ENCODE measurements around the gene EP400.

DNA sequence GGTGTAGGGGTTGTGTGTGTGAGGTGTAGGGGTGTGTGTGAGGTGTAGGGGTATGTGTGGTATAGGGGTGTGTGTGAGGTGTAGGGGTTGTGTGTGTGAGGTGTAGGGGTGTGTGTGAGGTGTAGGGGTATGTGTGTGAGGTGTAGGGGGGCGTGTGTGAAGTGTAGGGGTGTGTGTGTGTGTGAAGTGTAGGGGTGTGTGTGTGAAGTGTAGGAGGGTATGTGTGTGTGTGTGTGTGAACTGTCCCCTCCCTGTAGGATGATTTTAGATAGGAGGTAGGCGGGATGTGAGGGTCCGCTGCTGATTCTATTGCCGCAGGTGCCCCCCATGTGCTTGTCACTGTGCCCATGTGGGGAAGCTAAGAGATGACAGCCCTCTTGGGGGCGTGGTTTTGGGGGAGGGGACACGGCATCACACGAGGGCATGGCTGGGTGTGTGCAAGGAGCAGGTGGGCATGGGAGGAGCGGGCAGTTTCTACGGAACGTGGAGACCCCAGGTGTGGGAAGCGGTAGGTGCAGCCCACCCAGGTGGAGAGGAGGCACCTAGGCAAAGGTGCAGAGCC lies 105.9 kb downstream of the EP400 start:
- TF ChIP-seq CTCF (IDR thresholded peaks at IDR 0.05) (no peak), POLR2A (IDR thresholded peaks at IDR 0.05) (no peak)
